Testis (tissue), 2 donors: ENCODE data around the gene CCDC73.

ENCODE experiments used
- POLR2A ChIP-seq: fragments of 450-650 bp; IDR thresholded peaks from one replicate; pipeline ENCODE4 v1.6.1; 2017; ENCODE audit warnings: antibody characterized with exemption, mild to moderate bottlenecking, moderate library complexity
- TF ChIP-seq, protein P1 (sequence below), 3 experiments: fragments of 450-650 bp in 2 of 3; fragments of 200-600 bp in 1 of 3; sonication (generic) in 1 of 3; IDR thresholded peaks; one replicate each; pipeline ENCODE4 v1.5.1; 2016 to 2019; ENCODE audit warnings: antibody characterized with exemption in 3 of 3, mild to moderate bottlenecking in 2 of 3, moderate library complexity in 1 of 3

DNA sequence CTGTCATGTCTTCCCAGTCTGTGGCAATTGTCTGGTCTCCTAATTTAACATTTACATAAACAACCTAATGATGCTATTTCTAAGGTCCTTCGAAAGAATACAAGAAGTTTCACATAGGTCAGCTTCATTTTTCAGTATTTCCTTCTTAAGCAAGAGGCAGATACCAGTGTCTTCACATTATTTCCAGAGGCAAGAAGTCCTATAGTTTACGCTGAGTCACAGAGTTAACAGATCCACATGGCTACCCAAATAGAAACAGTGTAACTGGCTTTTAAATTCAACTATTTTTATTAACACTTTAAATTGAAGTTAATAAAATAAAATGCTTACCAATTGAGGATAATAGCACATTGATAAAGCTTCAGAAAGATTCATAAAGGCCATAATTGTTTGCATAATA is 46.1 kb upstream of the CCDC73 start:
- TF ChIP-seq, protein P1, sequence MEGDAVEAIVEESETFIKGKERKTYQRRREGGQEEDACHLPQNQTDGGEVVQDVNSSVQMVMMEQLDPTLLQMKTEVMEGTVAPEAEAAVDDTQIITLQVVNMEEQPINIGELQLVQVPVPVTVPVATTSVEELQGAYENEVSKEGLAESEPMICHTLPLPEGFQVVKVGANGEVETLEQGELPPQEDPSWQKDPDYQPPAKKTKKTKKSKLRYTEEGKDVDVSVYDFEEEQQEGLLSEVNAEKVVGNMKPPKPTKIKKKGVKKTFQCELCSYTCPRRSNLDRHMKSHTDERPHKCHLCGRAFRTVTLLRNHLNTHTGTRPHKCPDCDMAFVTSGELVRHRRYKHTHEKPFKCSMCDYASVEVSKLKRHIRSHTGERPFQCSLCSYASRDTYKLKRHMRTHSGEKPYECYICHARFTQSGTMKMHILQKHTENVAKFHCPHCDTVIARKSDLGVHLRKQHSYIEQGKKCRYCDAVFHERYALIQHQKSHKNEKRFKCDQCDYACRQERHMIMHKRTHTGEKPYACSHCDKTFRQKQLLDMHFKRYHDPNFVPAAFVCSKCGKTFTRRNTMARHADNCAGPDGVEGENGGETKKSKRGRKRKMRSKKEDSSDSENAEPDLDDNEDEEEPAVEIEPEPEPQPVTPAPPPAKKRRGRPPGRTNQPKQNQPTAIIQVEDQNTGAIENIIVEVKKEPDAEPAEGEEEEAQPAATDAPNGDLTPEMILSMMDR (IDR thresholded peaks at IDR 0.05): no peak
- TF ChIP-seq POLR2A: no peak
